ENCODE data around the gene TTC22.

Gene TTC22

GRCh38 chr1:54800899-54801759 is at the start of gene TTC22:
Gene TTC22 (minus strand): TSS chr1:54801323. CDS start chr1:54801163, 160 bp downstream.
- peak; percentile 73 for DNase-seq

GRCh38 chr1:54850737-54851136 is 49.6 kb upstream of the TTC22 start:
- no peak for DNase-seq

- no peak for DNase-seq
These were observed 49.1 kb upstream of the TTC22 start for GRCh38 chr1:54850069-54850730.

GRCh38 chr1:54849219-54850068 is 48.3 kb upstream of the TTC22 start:
- DNase-seq = no peak

GRCh38 chr1:54848134-54848948 is 47.2 kb upstream of the TTC22 start:
- no peak for DNase-seq

- no peak for DNase-seq
These were observed 45.7 kb upstream of the TTC22 start for GRCh38 chr1:54846716-54847284.

GRCh38 chr1:54846301-54846700 is 45.2 kb upstream of the TTC22 start:
- no peak for DNase-seq

GRCh38 chr1:54845772-54846171 is 44.6 kb upstream of the TTC22 start:
- no peak for DNase-seq

- no peak for DNase-seq
These were observed 43.4 kb upstream of the TTC22 start for GRCh38 chr1:54844564-54844963.

- DNase-seq = no peak
These were observed 42.3 kb upstream of the TTC22 start for GRCh38 chr1:54843449-54843848.

GRCh38 chr1:54842963-54843362 is 41.8 kb upstream of the TTC22 start:
- DNase-seq = no peak

- no peak for DNase-seq
These were observed 41.2 kb upstream of the TTC22 start for GRCh38 chr1:54842206-54842915.

- DNase-seq = no peak
These were observed 38.7 kb upstream of the TTC22 start for GRCh38 chr1:54839824-54840223.

- no peak for DNase-seq
These were observed 37.5 kb upstream of the TTC22 start for GRCh38 chr1:54838565-54839180.

- no peak for DNase-seq
These were observed 36.1 kb upstream of the TTC22 start for GRCh38 chr1:54837002-54837853.

GRCh38 chr1:54836594-54836993 is 35.5 kb upstream of the TTC22 start:
- DNase-seq = no peak

- DNase-seq = no peak
These were observed 34.8 kb upstream of the TTC22 start for GRCh38 chr1:54835970-54836369.

GRCh38 chr1:54835131-54835898 is 34.2 kb upstream of the TTC22 start:
- DNase-seq = no peak

- no peak for DNase-seq
These were observed 33.0 kb upstream of the TTC22 start for GRCh38 chr1:54834007-54834541.

Measured in activated CD8-positive, alpha-beta memory T cell treated with anti-CD3 and anti-CD28 coated beads, Interleukin-2, amount 50 U/mL, for 4 hours (primary cell).